Mesenchymal stem cell (in vitro differentiated cells and primary cell): ENCODE measurements around the gene ME1.
A peak's percentile ranks its signal among the peaks of the same experiment; 100 is the strongest.

ENCODE experiments used
- DNase-seq: peaks from one replicate; pipeline ENCODE4 v3.0.0-alpha.2; 2013
- H2AFZ ChIP-seq: one replicate; pipeline ENCODE4 v1.6.1; 2013; ENCODE audit warnings: low read depth, mild to moderate bottlenecking, control low read depth, inconsistent platforms, low read length, moderate library complexity
- H2AK5ac ChIP-seq: 2 replicates; pipeline ENCODE4 v1.6.1; 2013; ENCODE audit warnings: low read length, moderate library complexity, mild to moderate bottlenecking, inconsistent platforms; ENCODE audit not compliant: severe bottlenecking
- H2BK120ac ChIP-seq: one replicate; pipeline ENCODE4 v1.6.1; 2013; ENCODE audit warnings: low read depth, mild to moderate bottlenecking, inconsistent platforms, low read length, moderate library complexity
- H2BK12ac ChIP-seq, 2 experiments: one replicate each; pipeline ENCODE4 v1.6.1; 2013; ENCODE audit warnings: inconsistent platforms in 2 of 2, low read length in 2 of 2, mild to moderate bottlenecking in 2 of 2, moderate library complexity in 2 of 2, control low read depth in 1 of 2
- H2BK15ac ChIP-seq: one replicate; pipeline ENCODE4 v1.6.1; 2013; ENCODE audit warnings: mild to moderate bottlenecking, low read depth, inconsistent platforms; ENCODE audit not compliant: poor library complexity, severe bottlenecking
- H2BK5ac ChIP-seq: 2 replicates; pipeline ENCODE4 v1.6.1; 2013; ENCODE audit warnings: low read depth, mild to moderate bottlenecking, low read length, control low read depth, inconsistent platforms; ENCODE audit not compliant: poor library complexity, severe bottlenecking
- H3K14ac ChIP-seq, 2 experiments: one replicate each; pipeline ENCODE4 v1.6.1; 2013; ENCODE audit warnings: inconsistent platforms in 2 of 2, low read length in 2 of 2, control low read depth in 1 of 2, mild to moderate bottlenecking in 1 of 2, moderate library complexity in 1 of 2
- H3K18ac ChIP-seq, 2 experiments: one replicate each; pipeline ENCODE4 v1.6.1; 2013; ENCODE audit warnings: inconsistent platforms in 2 of 2, low read length in 2 of 2, control low read depth in 1 of 2, low read depth in 1 of 2, mild to moderate bottlenecking in 1 of 2
- H3K23ac ChIP-seq, 2 experiments: one replicate each; pipeline ENCODE4 v1.6.1; 2013; ENCODE audit warnings: inconsistent platforms in 2 of 2, low read length in 2 of 2, mild to moderate bottlenecking in 2 of 2, moderate library complexity in 2 of 2, control low read depth in 1 of 2
- H3K27ac ChIP-seq: 2 replicates; pipeline ENCODE4 v1.5.1; 2013; ENCODE audit warnings: mild to moderate bottlenecking, moderate library complexity, low read length, control low read depth, inconsistent platforms; ENCODE audit not compliant: poor library complexity, severe bottlenecking
- H3K27me3 ChIP-seq, 2 experiments: 2 replicates each; pipeline versions ENCODE4 v1.6.1 to v1.7.0; 2013; ENCODE audit warnings: low read length in 2 of 2, mild to moderate bottlenecking in 2 of 2, moderate library complexity in 2 of 2, control low read depth in 1 of 2, inconsistent platforms in 1 of 2; ENCODE audit not compliant: control insufficient read depth in 1 of 2, insufficient read depth in 1 of 2
- H3K36me3 ChIP-seq, 2 experiments: 2 replicates each; pipeline versions ENCODE4 v1.6.1 to v1.7.0; 2013; ENCODE audit warnings: low read length in 2 of 2, control low read depth in 1 of 2, inconsistent platforms in 1 of 2, low read depth in 1 of 2, mild to moderate bottlenecking in 1 of 2; ENCODE audit not compliant: insufficient read depth in 2 of 2, control insufficient read depth in 1 of 2
- H3K4ac ChIP-seq, 2 experiments: one replicate each; pipeline ENCODE4 v1.6.1; 2013; ENCODE audit warnings: inconsistent platforms in 2 of 2, low read length in 2 of 2, mild to moderate bottlenecking in 2 of 2, moderate library complexity in 2 of 2, control low read depth in 1 of 2, low read depth in 1 of 2
- H3K4me1 ChIP-seq: 2 replicates; pipeline ENCODE4 v1.6.1; 2013; ENCODE audit warnings: low read depth, low read length, control low read depth; ENCODE audit not compliant: control insufficient read depth, insufficient read depth
- H3K4me2 ChIP-seq: 2 replicates; pipeline ENCODE4 v1.6.1; 2013; ENCODE audit warnings: low read length, mild to moderate bottlenecking, inconsistent platforms; ENCODE audit not compliant: poor library complexity, severe bottlenecking
- H3K4me3 ChIP-seq, 2 experiments: 2 replicates each; pipeline versions ENCODE4 v1.5.1 to v1.7.0; 2013; ENCODE audit warnings: low read length in 2 of 2, mild to moderate bottlenecking in 2 of 2, control low read depth in 1 of 2, low read depth in 1 of 2; ENCODE audit not compliant: insufficient read depth in 1 of 2
- H3K79me1 ChIP-seq: replicated peaks from 2 replicates; pipeline ENCODE4 v1.6.1; 2013; ENCODE audit warnings: mild to moderate bottlenecking, control low read depth, low read length, inconsistent platforms; ENCODE audit not compliant: poor library complexity, severe bottlenecking
- H3K9ac ChIP-seq: 2 replicates; pipeline ENCODE4 v1.7.0; 2013; ENCODE audit warnings: mild to moderate bottlenecking, low read length, moderate library complexity
- H3K9me3 ChIP-seq: 2 replicates; pipeline ENCODE4 v1.7.0; 2013; ENCODE audit warnings: mild to moderate bottlenecking, low read length; ENCODE audit not compliant: control insufficient read depth
- H4K8ac ChIP-seq: one replicate; pipeline ENCODE4 v1.6.1; 2013; ENCODE audit warnings: inconsistent platforms, mild to moderate bottlenecking, low read length, moderate library complexity
- H4K91ac ChIP-seq: one replicate; pipeline ENCODE4 v1.6.1; 2013; ENCODE audit warnings: mild to moderate bottlenecking, low read length, inconsistent platforms
- WGBS: methylation state at CpG from one replicate; pipeline ENCODE4 v1.1.7; 2013; ENCODE audit warnings: mixed read lengths; 5-methylcytosine and 5-hydroxymethylcytosine counted together

The ME1 gene

DNA sequence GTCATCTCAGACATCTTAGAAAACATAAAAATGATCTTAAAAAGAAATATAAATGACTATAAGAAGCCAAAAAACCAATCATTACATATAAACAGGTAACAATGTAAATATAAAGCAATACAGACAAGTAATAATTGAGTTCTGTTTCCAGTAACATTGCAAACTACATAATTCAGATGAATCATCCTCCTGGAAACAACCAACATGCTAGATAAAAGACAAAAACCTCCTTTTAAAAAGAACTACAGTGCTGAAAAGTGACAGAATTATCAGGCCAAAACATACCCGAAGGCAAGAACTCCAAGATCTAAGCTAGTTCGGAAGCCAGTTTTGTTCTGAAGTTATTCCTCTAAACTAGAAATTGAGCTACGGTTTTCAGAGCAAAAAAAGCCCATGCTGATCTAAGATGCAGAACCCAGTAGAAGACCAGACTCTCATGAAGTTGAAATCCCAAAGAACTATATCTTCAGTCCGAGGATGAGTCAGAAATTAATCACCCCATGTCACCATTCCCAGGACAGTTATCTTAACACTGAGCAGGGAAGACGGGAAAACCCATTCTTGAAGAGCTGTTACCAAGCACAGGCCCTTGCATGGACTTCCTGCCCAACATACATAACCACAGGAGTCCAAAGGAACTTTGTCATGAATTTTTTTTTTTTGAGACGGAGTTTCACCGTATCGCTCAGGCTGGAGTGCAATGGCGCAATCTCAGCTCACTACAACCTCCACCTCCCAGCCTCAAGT, 247.6 kb downstream of the ME1 start:
- WGBS: 23% methylated on average over 9 of the region's 9 CpGs
- H3K4me1 ChIP-seq: no peaks in the 10 kb centered on the region

GRCh38 chr6:83182114-83182513, 248.7 kb downstream of the ME1 start:
- 88% methylated on average over 1 of the region's 1 CpG for WGBS
- peak; percentile 38 for DNase-seq
- H3K4me3 ChIP-seq: no peak overlapping the region
- H4K91ac ChIP-seq: no peak overlapping the region
- no peaks in the 10 kb centered on the region for H3K9me3 ChIP-seq
- H3K4me2 ChIP-seq: no peak overlapping the region
- H2BK120ac ChIP-seq: no peak overlapping the region
- peaks cover 11 to 83% of the 10 kb centered on the region in 2 experiments for H3K36me3 ChIP-seq
- H2BK12ac ChIP-seq: no peak overlapping the region
- H3K79me1 ChIP-seq: peaks cover 22% of the 10 kb centered on the region
- no peak overlapping the region for H3K27ac ChIP-seq
- no peaks in the 10 kb centered on the region for H3K4me1 ChIP-seq
- no peak overlapping the region for H2AFZ ChIP-seq
- no peak overlapping the region for H3K14ac ChIP-seq
- peak overlapping the region; percentile 63 for H3K9ac ChIP-seq
- H3K18ac ChIP-seq: no peak overlapping the region
- H2AK5ac ChIP-seq: no peak overlapping the region
- H2BK15ac ChIP-seq: no peak overlapping the region
- H4K8ac ChIP-seq: no peak overlapping the region
- no peak overlapping the region for H3K4ac ChIP-seq
- H2BK5ac ChIP-seq: no peak overlapping the region
- H3K27me3 ChIP-seq: no peaks in the 10 kb centered on the region
- no peak overlapping the region for H3K23ac ChIP-seq

More for the DNA sequence above, 247.6 kb downstream of the ME1 start:
- Histone ChIP-seq H4K91ac (no peak overlapping the region), H2AFZ (no peak overlapping the region), H3K79me1 (peaks cover 18% of the 10 kb centered on the region), H2BK120ac (no peak overlapping the region), H2BK12ac (no peak overlapping the region), H2BK5ac (no peak overlapping the region), H3K27me3 (no peaks in the 10 kb centered on the region), H3K14ac (no peak overlapping the region), H2BK15ac (no peak overlapping the region), H3K27ac (peak overlapping the region; percentile 46), H3K9me3 (no peaks in the 10 kb centered on the region), H3K4ac (no peak overlapping the region), H3K18ac (no peak overlapping the region), H3K9ac (peak overlapping the region; percentile 63), H3K23ac (no peak overlapping the region), H4K8ac (no peak overlapping the region), H3K4me2 (no peak overlapping the region), H3K4me3 (peak overlapping the region in 1 of 2 experiments; percentile 35), H3K36me3 (peaks cover 14 to 81% of the 10 kb centered on the region in 2 experiments), H2AK5ac (no peak overlapping the region)
- peak; percentile 99 for DNase-seq

DNA sequence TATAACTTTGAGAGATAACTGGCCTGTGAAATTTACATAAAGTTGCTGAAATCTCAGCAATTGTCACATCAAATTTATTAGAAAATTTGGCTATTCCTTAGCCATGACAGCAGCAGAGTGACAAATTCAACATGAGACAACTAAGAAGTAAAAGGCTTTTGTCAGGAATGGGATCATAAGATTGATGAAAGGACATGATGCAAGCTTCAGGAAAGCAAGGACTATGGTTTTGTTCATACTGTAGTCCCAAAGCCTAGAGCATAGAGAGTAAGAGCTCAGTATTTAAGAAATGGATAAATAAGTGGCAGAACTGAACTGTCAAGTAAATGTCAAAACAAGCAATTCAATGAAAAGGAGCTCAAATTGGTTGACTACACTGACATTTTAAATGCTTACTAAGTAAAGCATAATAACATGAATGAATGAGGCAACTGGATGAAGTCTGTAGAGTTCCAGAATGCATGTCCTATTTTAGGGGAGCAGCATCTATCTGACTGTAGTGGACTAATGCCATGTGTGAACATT, 250.4 kb downstream of the ME1 start:
- H3K27ac ChIP-seq: no peak overlapping the region
- H3K4me3 ChIP-seq: no peak overlapping the region
- H3K9ac ChIP-seq: no peak overlapping the region
- peaks cover 6 to 84% of the 10 kb centered on the region in 2 experiments for H3K36me3 ChIP-seq
- no peak overlapping the region for H4K8ac ChIP-seq
- no peaks in the 10 kb centered on the region for H3K9me3 ChIP-seq
- H3K4me2 ChIP-seq: no peak overlapping the region
- no peak overlapping the region for H2BK5ac ChIP-seq
- no peak overlapping the region for H3K23ac ChIP-seq
- H3K4ac ChIP-seq: no peak overlapping the region
- H2BK15ac ChIP-seq: no peak overlapping the region
- H4K91ac ChIP-seq: no peak overlapping the region
- peak; percentile 18 for DNase-seq
- no peak overlapping the region for H2BK12ac ChIP-seq
- H2AK5ac ChIP-seq: no peak overlapping the region
- H3K18ac ChIP-seq: no peak overlapping the region
- H2BK120ac ChIP-seq: no peak overlapping the region
- no peaks in the 10 kb centered on the region for H3K4me1 ChIP-seq
- H2AFZ ChIP-seq: no peak overlapping the region
- peaks cover 20% of the 10 kb centered on the region for H3K79me1 ChIP-seq
- no peaks in the 10 kb centered on the region for H3K27me3 ChIP-seq
- no peak overlapping the region for H3K14ac ChIP-seq

DNA sequence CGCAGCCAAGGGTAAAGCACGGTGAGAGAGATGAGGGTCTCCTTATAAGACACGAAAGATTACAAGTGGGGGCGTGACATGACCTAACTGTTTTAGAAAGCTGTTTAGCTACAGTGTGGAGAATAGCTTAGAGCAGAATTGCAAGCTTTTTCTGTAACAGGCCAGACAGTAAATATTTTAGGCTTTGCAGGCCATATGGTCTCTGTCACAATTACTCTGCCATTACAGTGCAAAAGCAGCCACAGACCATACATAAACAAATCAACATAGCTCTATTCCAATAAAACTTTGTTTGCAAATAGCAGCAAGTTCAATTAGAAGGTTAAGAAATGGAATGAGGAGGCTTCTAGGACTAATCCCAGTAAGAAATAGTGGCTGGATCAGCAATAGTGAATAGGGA, 254.6 kb downstream of the ME1 start:
- Histone ChIP-seq H2BK5ac (no peak overlapping the region), H3K4ac (no peak overlapping the region), H3K27me3 (no peaks in the 10 kb centered on the region), H3K18ac (no peak overlapping the region), H2BK12ac (no peak overlapping the region), H3K14ac (no peak overlapping the region), H2AFZ (no peak overlapping the region), H3K27ac (no peak overlapping the region), H2AK5ac (no peak overlapping the region), H3K4me2 (no peak overlapping the region), H3K36me3 (peaks cover 14 to 97% of the 10 kb centered on the region in 2 experiments), H3K9ac (no peak overlapping the region), H3K4me3 (no peak overlapping the region), H2BK15ac (no peak overlapping the region), H2BK120ac (no peak overlapping the region), H3K4me1 (no peaks in the 10 kb centered on the region), H4K91ac (no peak overlapping the region), H3K79me1 (peaks cover 16% of the 10 kb centered on the region), H3K9me3 (no peaks in the 10 kb centered on the region), H3K23ac (no peak overlapping the region), H4K8ac (no peak overlapping the region)
- 71% methylated on average over 4 of the region's 4 CpGs for WGBS
- DNase-seq: peak; percentile 84
